Breast epithelium (tissue), 4 donors: ENCODE measurements around the gene PLPP2. TPM values are rescaled to one million over a fixed set of nuclear protein-coding genes. Genes with fewer than 3 reads are reported as not detected.

ENCODE experiments used
- DNase-seq, 2 donors: peaks; one replicate each; pipeline ENCODE4 v3.0.0-alpha.2; 2019; ENCODE audit warnings: low spot score in 2 of 2
- H3K27ac ChIP-seq, 2 donors: fragments of 200-600 bp; sonication (generic) in 1 of 2; one replicate each; pipeline ENCODE4 v1.5.1; 2016 to 2019; ENCODE audit warnings: mild to moderate bottlenecking in 1 of 2
- H3K27me3 ChIP-seq, 2 donors: fragments of 200-600 bp; sonication (generic) in 1 of 2; one replicate each; pipeline versions ENCODE4 v1.5.1 to v1.6.0; 2017 to 2019; ENCODE audit warnings: control low read depth in 1 of 2, mild to moderate bottlenecking in 1 of 2
- H3K36me3 ChIP-seq: fragments of 200-600 bp; one replicate; pipeline ENCODE4 v1.5.1; 2019
- H3K4me1 ChIP-seq, 2 donors: fragments of 200-600 bp; sonication (generic); one replicate each; pipeline ENCODE4 v1.5.1; 2016 to 2019; ENCODE audit warnings: control low read depth in 1 of 2
- H3K4me3 ChIP-seq, 3 donors: fragments of 200-600 bp; sonication (generic); 1 replicate in 2 of 3; 2 replicates in 1 of 3; pipeline ENCODE4 v1.5.1; 2016 to 2019; ENCODE audit warnings: mild to moderate bottlenecking in 3 of 3, moderate library complexity in 2 of 3
- H3K9me3 ChIP-seq, 2 donors: fragments of 200-600 bp; sonication (generic) in 1 of 2; one replicate each; pipeline ENCODE4 v1.5.1; 2016 to 2019; ENCODE audit warnings: control low read depth in 1 of 2
- CTCF ChIP-seq, 3 donors: fragments of 450-650 bp; IDR thresholded peaks; one replicate each; pipeline ENCODE4 v1.5.1; 2016 to 2017; ENCODE audit warnings: antibody characterized with exemption in 3 of 3, mild to moderate bottlenecking in 3 of 3, moderate library complexity in 3 of 3
- POLR2A ChIP-seq: fragments of 450-650 bp; IDR thresholded peaks from one replicate; pipeline ENCODE4 v1.6.1; 2016; ENCODE audit warnings: antibody characterized with exemption, mild to moderate bottlenecking, moderate library complexity
- POLR2AphosphoS5 ChIP-seq, 3 donors: sonication (generic); formaldehyde crosslinking; IDR thresholded peaks; one replicate each; pipeline ENCODE4 v1.6.1; 2017; ENCODE audit warnings: antibody characterized with exemption in 3 of 3
- intact Hi-C: fragments of 100-400 bp; cut with DNase I; formaldehyde crosslinking; loops from one replicate; pipeline ENCODE4 v1.15.1; 2023; ENCODE audit warnings: low total_unique reads
- total RNA-seq, 3 donors: library from RNA; depleted of rRNA; stranded (reverse); fragments of >200 nt; gene quantifications; one replicate each; pipeline ENCODE4 v1.1.0, GENCODE V29; 2016

The PLPP2 gene
- total RNA-seq, 3 donors from 2014 or later: 0.48 to 166 (median 120) TPM

GRCh38 chr19:310781-311496 lies 19.7 kb upstream of the PLPP2 start:
- TF ChIP-seq POLR2A: no peak
- no peak for TF ChIP-seq CTCF (IDR thresholded peaks at IDR 0.05)
- TF ChIP-seq POLR2AphosphoS5 (IDR thresholded peaks at IDR 0.05): no peak
- H3K36me3 ChIP-seq: peaks cover 7% of the 10 kb centered on the region
- no peaks in the 10 kb centered on the region for H3K27me3 ChIP-seq
- no peak overlapping the region for H3K27ac ChIP-seq
- peak overlapping the region; percentile 24 to 34 (median 29) for H3K4me3 ChIP-seq
- H3K9me3 ChIP-seq: no peaks in the 10 kb centered on the region
- H3K4me1 ChIP-seq: no peaks in the 10 kb centered on the region
- intact Hi-C loops: no loop called here
- no peak for DNase-seq

DNA sequence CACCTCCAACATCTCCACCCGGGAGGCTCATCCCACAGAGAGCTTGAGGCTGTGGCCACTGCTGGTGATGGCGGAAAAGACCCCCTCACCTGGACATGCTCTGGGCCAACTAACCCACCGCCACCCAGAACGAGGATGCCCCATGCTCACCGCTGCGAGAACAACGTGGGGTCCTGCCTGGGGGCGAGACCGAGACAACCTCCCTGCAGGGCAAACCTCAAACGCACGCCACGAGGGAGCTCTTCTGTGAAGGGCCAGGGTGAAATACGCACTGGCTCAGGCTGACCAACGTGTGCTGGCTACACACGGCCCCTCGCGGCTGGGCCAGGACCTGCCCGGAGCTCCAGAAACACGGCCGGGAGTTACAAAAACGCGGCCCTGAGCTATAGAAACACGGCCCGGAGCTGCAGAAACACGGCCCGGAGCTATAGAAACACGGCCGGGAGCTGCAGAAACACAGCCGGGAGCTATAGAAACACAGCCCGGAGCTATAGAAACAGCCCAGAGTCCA lies 19.0 kb upstream of the PLPP2 start:
- Histone ChIP-seq H3K4me3 (peak overlapping the region; percentile 24 to 34 (median 29)), H3K4me1 (no peaks in the 10 kb centered on the region), H3K27me3 (no peaks in the 10 kb centered on the region), H3K9me3 (no peaks in the 10 kb centered on the region), H3K36me3 (peaks cover 11% of the 10 kb centered on the region), H3K27ac (no peak overlapping the region)
- no peak for DNase-seq
- intact Hi-C loops: no loop called here
- TF ChIP-seq CTCF (IDR thresholded peaks at IDR 0.05) (no peak), POLR2A (no peak), POLR2AphosphoS5 (IDR thresholded peaks at IDR 0.05) (no peak)

GRCh38 chr19:309206-309565 lies 18.0 kb upstream of the PLPP2 start:
- DNase-seq: no peak
- Histone ChIP-seq H3K27me3 (no peaks in the 10 kb centered on the region), H3K27ac (no peak overlapping the region), H3K4me1 (no peaks in the 10 kb centered on the region), H3K9me3 (no peaks in the 10 kb centered on the region), H3K36me3 (peaks cover 11% of the 10 kb centered on the region), H3K4me3 (peak overlapping the region in 2 of 3 donors; percentile 18 to 31)
- TF ChIP-seq CTCF (IDR thresholded peaks at IDR 0.05): no peak
- intact Hi-C loops: no loop called here

- H3K27ac ChIP-seq: peak overlapping the region in 1 of 2 donors; percentile 25
- no peak for DNase-seq
- H3K27me3 ChIP-seq: no peaks in the 10 kb centered on the region
- TF ChIP-seq CTCF (IDR thresholded peaks at IDR 0.05) (no peak), POLR2AphosphoS5 (IDR thresholded peaks at IDR 0.05) (no peak), POLR2A (no peak)
- intact Hi-C loops: no loop called here
- H3K36me3 ChIP-seq: peaks cover 11% of the 10 kb centered on the region
- H3K4me3 ChIP-seq: peak overlapping the region; percentile 6 to 31 (median 18)
- no peaks in the 10 kb centered on the region for H3K9me3 ChIP-seq
- H3K4me1 ChIP-seq: no peaks in the 10 kb centered on the region
These were observed 17.4 kb upstream of the PLPP2 start for GRCh38 chr19:308471-309205.

- Histone ChIP-seq H3K27me3 (no peaks in the 10 kb centered on the region), H3K4me3 (peak overlapping the region in 1 of 3 donors; percentile 31), H3K36me3 (peaks cover 11% of the 10 kb centered on the region), H3K9me3 (no peaks in the 10 kb centered on the region), H3K27ac (peak overlapping the region in 1 of 2 donors; percentile 25), H3K4me1 (no peaks in the 10 kb centered on the region)
- intact Hi-C loops: no loop called here
- TF ChIP-seq POLR2AphosphoS5 (IDR thresholded peaks at IDR 0.05) (no peak), CTCF (IDR thresholded peaks at IDR 0.05) (no peak), POLR2A (no peak)
- no peak for DNase-seq
These were observed 16.7 kb upstream of the PLPP2 start for GRCh38 chr19:307793-308420.
